ENCODE data around the gene ABCB6. TPM values are rescaled to one million over a fixed set of nuclear protein-coding genes. Genes with fewer than 3 reads are reported as not detected.

Gene ABCB6
- total and polyA plus RNA-seq, 2 of the 8 experiments (the other 6 are each of a cell fraction or from before 2014, with no cell fraction given) = 44.9 to 50.6 TPM

GRCh38 chr2:219245148-219245898 is 26.6 kb upstream of the ABCB6 start, which contains the start of the genes GLB1L and STK16:
TSS of gene GLB1L (minus strand) at chr2:219245444. CDS start at chr2:219243573, 1,871 bp downstream.
TSS of gene STK16 (plus strand) at chr2:219245479. CDS start at chr2:219246000, 521 bp downstream.
- peak within 1 kb of the TSS; percentile 74 to 81 (median 80) for H3K4me3 ChIP-seq (ENCODE audit: extremely low read depth in 1 of 4, insufficient read depth in 2 of 4, low read depth in 3 of 4, low read length in 4 of 4)
- POLR2A ChIA-PET (ENCODE audit: partially characterized antibody) = interaction anchor here (1.0 to 14.9 kb wide), 25 partner anchors 9 to 143 kb away, joined by 3 to 190 read pairs (median 4); partner anchors contain the start of genes ABCB6, ANKZF1, ATG9A and CNPPD1
- 0 out of 2 replicates have a peak, but pooled peaks cover 5% of the 10 kb centered on the region for H3K79me1 ChIP-seq (ENCODE audit: low read depth, low read length)
- peak within 1 kb of the TSS; percentile 47; the same call in 1 of the 2 replicates for H2AFZ ChIP-seq (ENCODE audit: low read length)
- H2BK120ac ChIP-seq (replicated peaks; ENCODE audit: low read depth, low read length) = no peak within 1 kb of the TSS
- no peak within 1 kb of the TSS for H3K14ac ChIP-seq (ENCODE audit: insufficient read length)
- peak within 1 kb of the TSS; percentile 91 to 99 (median 94) for H3K9ac ChIP-seq (replicated peaks in 1 of 4; ENCODE audit: extremely low read depth in 1 of 4, low read depth in 3 of 4, low read length in 3 of 4)
- DNase-seq (ENCODE audit: low read depth in 1 of 2, low spot score in 2 of 2) (peak in 1 of 2 experiments; percentile 98), FAIRE-seq (no peak)
- 6% methylated on average over 38 of the region's 46 CpGs; no CpG with 5 or more reads in 1 of the 2 experiments for WGBS, 2 experiments (ENCODE audit: extremely low coverage in 1 of 2, insufficient coverage in 1 of 2, insufficient read length in 1 of 2, insufficient replicate concordance in 2 of 2, low coverage in 1 of 2, low lambda C conversion rate in 2 of 2, missing lambda C conversion rate in 1 of 2)
- H4K20me1 ChIP-seq (replicated peaks in 1 of 2; ENCODE audit: control insufficient read depth in 1 of 2, insufficient read depth in 2 of 2, low read length in 2 of 2) = no peaks in the 10 kb centered on the region
- peak within 1 kb of the TSS; percentile 91 for H3K27ac ChIP-seq (ENCODE audit: low read depth, low read length)
- H4K5ac ChIP-seq (ENCODE audit: insufficient read length, low read depth, low read length) = peak within 1 kb of the TSS; percentile 97
- peak within 1 kb of the TSS; percentile 70; the same call in 1 of the 2 replicates for H2AK5ac ChIP-seq (ENCODE audit: low read depth, low read length)
- H3K23ac ChIP-seq (ENCODE audit: insufficient read length) = no peak within 1 kb of the TSS
- H3K4me1 ChIP-seq (replicated peaks in 1 of 4; ENCODE audit: control insufficient read depth in 3 of 4, insufficient read depth in 4 of 4, low read length in 3 of 4) = peaks cover 0 to 5% (median 3%) of the 10 kb centered on the region in 4 experiments; a peak in 3 of 7 replicates
- no peaks in the 10 kb centered on the region for H3K27me3 ChIP-seq (replicated peaks in 1 of 4; ENCODE audit: control insufficient read depth in 3 of 4, extremely low read depth in 1 of 4, insufficient read depth in 3 of 4, low read length in 3 of 4)
- peak within 1 kb of the TSS; percentile 100 for H4K8ac ChIP-seq (ENCODE audit: extremely low read depth, insufficient read depth, low read length)
- H4K91ac ChIP-seq (replicated peaks; ENCODE audit: insufficient read length, low read length) = peak within 1 kb of the TSS; percentile 83
- peak within 1 kb of the TSS; percentile 90; the same call in 1 of the 2 replicates for H2BK12ac ChIP-seq (ENCODE audit: low read depth, low read length)
- H3K23me2 ChIP-seq (ENCODE audit: low read depth, low read length) = peaks cover 8% of the 10 kb centered on the region
- H3K4me2 ChIP-seq (ENCODE audit: insufficient read depth in 1 of 2, low read depth in 2 of 2, low read length in 2 of 2) = peak within 1 kb of the TSS; percentile 91 to 98
- peaks cover 0 to 5% of the 10 kb centered on the region in 2 experiments; a peak in 1 of 4 replicates for H3K79me2 ChIP-seq (ENCODE audit: control insufficient read depth in 1 of 2, insufficient read depth in 2 of 2, low read length in 2 of 2)
- H3K18ac ChIP-seq (ENCODE audit: extremely low read depth, low read length) = peak within 1 kb of the TSS; percentile 93
- CTCF ChIA-PET (ENCODE audit: partially characterized antibody) = interaction anchor here (0.6 to 3.0 kb wide), 19 partner anchors 9 to 296 kb away, joined by 3 to 24 read pairs (median 4); partner anchors contain the start of genes ANKZF1, ATG9A, DNAJB2 and NHEJ1
- H3K36me3 ChIP-seq (ENCODE audit: control insufficient read depth in 2 of 4, insufficient read depth in 4 of 4, low read length in 3 of 4) = peaks cover 0 to 7% (median 3%) of the 10 kb centered on the region in 4 experiments; a peak in 5 of 8 replicates
- H2BK15ac ChIP-seq (ENCODE audit: low read length) = no peak within 1 kb of the TSS
- H3K4ac ChIP-seq (replicated peaks; ENCODE audit: insufficient read length, low read depth, low read length) = peak within 1 kb of the TSS; percentile 85
- H3K9me3 ChIP-seq (ENCODE audit: insufficient read depth in 2 of 2, low read depth in 1 of 2, low read length in 1 of 2) = no peaks in the 10 kb centered on the region
- peak within 1 kb of the TSS; percentile 79 for H3K56ac ChIP-seq (replicated peaks; ENCODE audit: insufficient read length, low read depth, low read length)
- no peak within 1 kb of the TSS for H2BK20ac ChIP-seq (ENCODE audit: low read length)
- H2BK5ac ChIP-seq (ENCODE audit: low read depth, low read length) = peak within 1 kb of the TSS; percentile 96
- peak; percentile 66; the same call in 1 of the 2 replicates for TF ChIP-seq POLR2AphosphoS5 (IDR thresholded peaks at IDR 0.05; ENCODE audit: low read depth, low read length)
- peak; percentile 97 for TF ChIP-seq CREB1 (IDR thresholded peaks at IDR 0.05)
- no peak for TF ChIP-seq EZH2 (IDR thresholded peaks at IDR 0.05; ENCODE audit: low read depth, low read length, severe bottlenecking)
- TF ChIP-seq RXRA (IDR thresholded peaks at IDR 0.05; ENCODE audit: insufficient read depth, low read depth, low read length) = no peak
- TF ChIP-seq FOSL1 (IDR thresholded peaks at IDR 0.05; ENCODE audit: insufficient read depth, low read depth, low read length) = no peak
- no peak for TF ChIP-seq BCL11A (IDR thresholded peaks at IDR 0.05; ENCODE audit: low read depth in 2 of 2, low read length in 2 of 2)
- TF ChIP-seq GABPA (IDR thresholded peaks at IDR 0.05; ENCODE audit: borderline replicate concordance, insufficient read depth, low read length) = peak; percentile 84; the same call in 1 of the 2 replicates
- peak; percentile 58; the same call in 1 of the 2 replicates for TF ChIP-seq SRF (IDR thresholded peaks at IDR 0.05; ENCODE audit: low read depth, low read length)
- peak; percentile 96 for TF ChIP-seq PHF8 (conservative IDR thresholded peaks at IDR 0.05; ENCODE audit: low read depth, low read length)
- no peak for TF ChIP-seq RFX5 (IDR thresholded peaks at IDR 0.05; ENCODE audit: borderline replicate concordance, low read depth, low read length)
- peak; percentile 48; the same call in 1 of the 2 replicates for TF ChIP-seq KDM1A (IDR thresholded peaks at IDR 0.05; ENCODE audit: borderline replicate concordance, low read length)

Measured in H1 (cell line).